ENCODE measurements around the gene MTIF2.
"Not testable (repeated sequence)": the region's sequence is repeated elsewhere in the genome, so short reads cannot be mapped to it uniquely, and the experiment has no call there.

The MTIF2 gene

GRCh38 chr2:55196526-55196925 lies 72.5 kb downstream of the MTIF2 start:
- DNase-seq (ENCODE audit: low read depth), result no peak

- not testable (repeated sequence) for DNase-seq (ENCODE audit: low read depth)
Measured at GRCh38 chr2:55191888-55192287, 77.1 kb downstream of the MTIF2 start.

- not testable (repeated sequence) for DNase-seq (ENCODE audit: low read depth)
Measured at GRCh38 chr2:55186837-55187236, 82.2 kb downstream of the MTIF2 start.
